Measurements from ENCODE around the gene SP3. TPM values are rescaled to one million over a fixed set of nuclear protein-coding genes. Genes with fewer than 3 reads are reported as not detected.

The SP3 gene
- total RNA-seq, 1 experiment from 2014 or later, result 73.8 TPM

- DNase-seq (ENCODE audit: unreplicated experiment), result peak; percentile 94
- no peaks in the 10 kb centered on the region for H3K9me3 Mint-ChIP-seq (ENCODE audit: unreplicated experiment)
- H3K27me3 Mint-ChIP-seq (ENCODE audit: insufficient read depth, unreplicated experiment), result no peaks in the 10 kb centered on the region
- intact Hi-C loops (cut with micrococcal nuclease), result no loop called here
- H3K4me1 Mint-ChIP-seq (ENCODE audit: insufficient read depth, unreplicated experiment), result peaks cover 52% of the 10 kb centered on the region
- no peak overlapping the region for H3K4me3 Mint-ChIP-seq (ENCODE audit: unreplicated experiment)
- H3K36me3 Mint-ChIP-seq (ENCODE audit: insufficient read depth, unreplicated experiment), result no peaks in the 10 kb centered on the region
- no TSS peak for BruUV-seq (replicated peaks)
- CTCF ChIA-PET, result interaction anchor here (1.6 kb wide), 1 partner anchor 12 kb away, joined by 6 read pairs; no protein-coding TSS in a partner anchor
- peak overlapping the region; percentile 79 for H3K27ac Mint-ChIP-seq (ENCODE audit: low read depth, unreplicated experiment)
- no peak for TF ChIP-seq CTCF (IDR thresholded peaks at IDR 0.05; ENCODE audit: unreplicated experiment)
- POLR2A ChIA-PET, result interaction anchor here (0.7 to 4.8 kb wide), 14 partner anchors 8 to 359 kb away, joined by 3 to 25 read pairs (median 4); no protein-coding TSS in a partner anchor
Observed at GRCh38 chr2:173982918-173983317, 17.7 kb upstream of the SP3 start.

- CTCF ChIA-PET, result interaction anchor here (0.6 kb wide), 1 partner anchor 352 kb away, joined by 4 read pairs; no protein-coding TSS in a partner anchor
- intact Hi-C loops (cut with micrococcal nuclease), result no loop called here
- Mint-ChIP-seq H3K36me3 (ENCODE audit: insufficient read depth, unreplicated experiment) (no peaks in the 10 kb centered on the region), H3K4me1 (ENCODE audit: insufficient read depth, unreplicated experiment) (peaks cover 52% of the 10 kb centered on the region), H3K27me3 (ENCODE audit: insufficient read depth, unreplicated experiment) (no peaks in the 10 kb centered on the region), H3K9me3 (ENCODE audit: unreplicated experiment) (no peaks in the 10 kb centered on the region), H3K27ac (ENCODE audit: low read depth, unreplicated experiment) (peak overlapping the region; percentile 79), H3K4me3 (ENCODE audit: unreplicated experiment) (no peak overlapping the region)
- POLR2A ChIA-PET, result interaction anchor here (0.7 to 4.8 kb wide), 14 partner anchors 9 to 235 kb away, joined by 3 to 25 read pairs (median 4); no protein-coding TSS in a partner anchor
- no peak for DNase-seq (ENCODE audit: unreplicated experiment)
- no TSS peak for BruUV-seq (replicated peaks)
- no peak for TF ChIP-seq CTCF (IDR thresholded peaks at IDR 0.05; ENCODE audit: unreplicated experiment)
Observed at GRCh38 chr2:173982182-173982714, 17.1 kb upstream of the SP3 start.

- TF ChIP-seq CTCF (IDR thresholded peaks at IDR 0.05; ENCODE audit: unreplicated experiment), result no peak
- ChIA-PET CTCF (interaction anchor here (0.5 to 0.7 kb wide), 3 partner anchors 86 to 355 kb away, joined by 3 to 4 read pairs (median 3); no protein-coding TSS in a partner anchor), POLR2A (interaction anchor here (0.7 to 4.8 kb wide), 12 partner anchors 10 to 82 kb away, joined by 3 to 25 read pairs (median 7); no protein-coding TSS in a partner anchor)
- intact Hi-C loops (cut with micrococcal nuclease), result no loop called here
- Mint-ChIP-seq H3K4me3 (ENCODE audit: unreplicated experiment) (no peak overlapping the region), H3K4me1 (ENCODE audit: insufficient read depth, unreplicated experiment) (peaks cover 46% of the 10 kb centered on the region), H3K27ac (ENCODE audit: low read depth, unreplicated experiment) (no peak overlapping the region), H3K27me3 (ENCODE audit: insufficient read depth, unreplicated experiment) (no peaks in the 10 kb centered on the region), H3K9me3 (ENCODE audit: unreplicated experiment) (no peaks in the 10 kb centered on the region), H3K36me3 (ENCODE audit: insufficient read depth, unreplicated experiment) (no peaks in the 10 kb centered on the region)
- DNase-seq (ENCODE audit: unreplicated experiment), result no peak
- no TSS peak for BruUV-seq (replicated peaks)
Observed at GRCh38 chr2:173981520-173981919, 16.3 kb upstream of the SP3 start.

GRCh38 chr2:173979751-173980351 is 14.7 kb upstream of the SP3 start:
- H3K9me3 Mint-ChIP-seq (ENCODE audit: unreplicated experiment), result no peaks in the 10 kb centered on the region
- ChIA-PET CTCF (no interaction called here), POLR2A (interaction anchor here (1.0 to 4.8 kb wide), 5 partner anchors 8 to 80 kb away, joined by 3 to 25 read pairs (median 4); partner anchors contain the start of gene SP3)
- H3K27ac Mint-ChIP-seq (ENCODE audit: low read depth, unreplicated experiment), result peak overlapping the region; percentile 36
- no peak overlapping the region for H3K4me3 Mint-ChIP-seq (ENCODE audit: unreplicated experiment)
- BruUV-seq (replicated peaks), result no TSS peak
- H3K36me3 Mint-ChIP-seq (ENCODE audit: insufficient read depth, unreplicated experiment), result no peaks in the 10 kb centered on the region
- peaks cover 34% of the 10 kb centered on the region for H3K4me1 Mint-ChIP-seq (ENCODE audit: insufficient read depth, unreplicated experiment)
- TF ChIP-seq CTCF (IDR thresholded peaks at IDR 0.05; ENCODE audit: unreplicated experiment), result no peak
- no peaks in the 10 kb centered on the region for H3K27me3 Mint-ChIP-seq (ENCODE audit: insufficient read depth, unreplicated experiment)
- no peak for DNase-seq (ENCODE audit: unreplicated experiment)
- intact Hi-C loops (cut with micrococcal nuclease), result no loop called here

All from MCF 10A (cell line).